BJ (cell line): ENCODE data around the gene C1orf141. TPM values are rescaled to one million over a fixed set of nuclear protein-coding genes. Genes with fewer than 3 reads are reported as not detected.
"Not testable (repeated sequence)": the region's sequence is repeated elsewhere in the genome, so short reads cannot be mapped to it uniquely, and the experiment has no call there.

Source experiments
- CTCF ChIA-PET: fragments of 350-600 bp; formaldehyde crosslinking; extraction: SDS; loops from one replicate; lab custom pipeline; 2021; ENCODE audit warnings: antibody characterized with exemption, inconsistent platforms; lab: Yijun Ruan, JAX
- POLR2A ChIA-PET: fragments of 300-600 bp; sonication (Branson Sonifier 250); formaldehyde crosslinking; extraction: SDS; loops from one replicate; lab custom pipeline; 2021; ENCODE audit warnings: antibody characterized with exemption; lab: Charles Lee
- DNase-seq: peaks from one replicate; pipeline ENCODE4 v3.0.0-alpha.2; 2011; ENCODE audit warnings: low read depth
- H3K27me3 ChIP-seq: 2 replicates; pipeline ENCODE4 v1.6.0; 2011; ENCODE audit warnings: low read length; ENCODE audit not compliant: control insufficient read depth, insufficient read depth
- H3K36me3 ChIP-seq: 2 replicates; pipeline ENCODE4 v1.5.1; 2011; ENCODE audit warnings: low read length; ENCODE audit not compliant: control insufficient read depth, insufficient read depth
- H3K4me3 ChIP-seq: 2 replicates; pipeline ENCODE4 v1.5.1; 2011; ENCODE audit warnings: low read depth, mild to moderate bottlenecking, control low read depth, low read length
- polyA plus RNA-seq: library from polyadenylated mRNA; depleted of rRNA; stranded (reverse); fragments of >200 nt; gene quantifications from 2 replicates; pipeline ENCODE4 v1.2.3, GENCODE V29; 2011
- TF ChIP-seq, protein P1 (sequence below): IDR thresholded peaks from 2 replicates; pipeline ENCODE4 v1.5.1; 2011; ENCODE audit warnings: low read depth, mild to moderate bottlenecking, control low read depth, inconsistent platforms, low read length, moderate library complexity; ENCODE audit not compliant: insufficient read depth

C1orf141 gene
- polyA plus RNA-seq, 1 experiment, result not detected

DNA sequence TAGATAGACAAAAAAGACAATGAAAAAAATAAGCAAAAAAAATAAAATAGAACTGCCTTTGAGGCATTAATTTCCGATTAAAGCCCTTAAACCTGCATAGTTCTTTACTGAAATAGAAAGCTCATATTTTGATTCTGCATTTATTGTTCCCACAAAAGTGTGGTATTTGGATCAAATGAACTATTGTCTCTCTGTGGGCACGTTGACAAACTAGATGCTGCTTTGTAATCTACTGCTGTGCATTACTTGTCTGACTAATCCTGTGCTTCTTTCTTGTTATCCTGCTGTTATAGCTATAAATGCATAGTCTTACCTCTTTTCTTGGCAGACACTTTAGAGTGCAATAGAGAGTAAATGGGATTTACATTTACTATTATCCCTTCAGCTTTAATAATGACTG lies 49.4 kb downstream of the C1orf141 start:
- ChIA-PET CTCF (no interaction called here), POLR2A (no interaction called here)
- no peaks in the 10 kb centered on the region for H3K36me3 ChIP-seq
- no peaks in the 10 kb centered on the region for H3K27me3 ChIP-seq
- H3K4me3 ChIP-seq, result no peak overlapping the region
- no peak for DNase-seq
- TF ChIP-seq, protein P1, sequence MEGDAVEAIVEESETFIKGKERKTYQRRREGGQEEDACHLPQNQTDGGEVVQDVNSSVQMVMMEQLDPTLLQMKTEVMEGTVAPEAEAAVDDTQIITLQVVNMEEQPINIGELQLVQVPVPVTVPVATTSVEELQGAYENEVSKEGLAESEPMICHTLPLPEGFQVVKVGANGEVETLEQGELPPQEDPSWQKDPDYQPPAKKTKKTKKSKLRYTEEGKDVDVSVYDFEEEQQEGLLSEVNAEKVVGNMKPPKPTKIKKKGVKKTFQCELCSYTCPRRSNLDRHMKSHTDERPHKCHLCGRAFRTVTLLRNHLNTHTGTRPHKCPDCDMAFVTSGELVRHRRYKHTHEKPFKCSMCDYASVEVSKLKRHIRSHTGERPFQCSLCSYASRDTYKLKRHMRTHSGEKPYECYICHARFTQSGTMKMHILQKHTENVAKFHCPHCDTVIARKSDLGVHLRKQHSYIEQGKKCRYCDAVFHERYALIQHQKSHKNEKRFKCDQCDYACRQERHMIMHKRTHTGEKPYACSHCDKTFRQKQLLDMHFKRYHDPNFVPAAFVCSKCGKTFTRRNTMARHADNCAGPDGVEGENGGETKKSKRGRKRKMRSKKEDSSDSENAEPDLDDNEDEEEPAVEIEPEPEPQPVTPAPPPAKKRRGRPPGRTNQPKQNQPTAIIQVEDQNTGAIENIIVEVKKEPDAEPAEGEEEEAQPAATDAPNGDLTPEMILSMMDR, result no peak

DNA sequence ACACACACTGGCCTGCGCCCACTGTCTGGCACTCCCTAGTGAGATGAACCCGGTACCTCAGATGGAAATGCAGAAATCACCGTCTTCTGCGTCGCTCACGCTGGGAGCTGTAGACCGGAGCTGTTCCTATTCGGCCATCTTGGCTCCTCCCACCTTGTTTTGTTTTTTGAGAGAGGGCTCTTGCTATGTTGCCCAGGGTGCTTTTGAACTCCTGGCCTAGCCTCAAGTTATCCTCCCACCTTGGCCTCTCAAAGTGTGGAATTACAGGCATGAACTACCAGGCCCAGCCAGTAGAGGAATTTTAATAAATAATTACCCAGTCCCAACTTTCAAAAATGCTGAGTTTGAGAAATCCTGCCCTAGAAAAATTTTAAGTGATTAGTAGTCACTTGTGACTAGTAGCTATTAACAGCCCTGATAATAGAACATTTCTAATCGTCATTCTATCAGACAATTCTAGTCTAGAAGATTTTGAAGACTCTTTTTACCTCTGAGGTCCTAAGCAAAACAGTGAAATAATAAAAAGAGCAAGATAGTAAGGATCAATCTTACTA lies 49.9 kb downstream of the C1orf141 start:
- TF ChIP-seq, protein P1, result no peak
- Histone ChIP-seq H3K36me3 (no peaks in the 10 kb centered on the region), H3K4me3 (no peak overlapping the region), H3K27me3 (no peaks in the 10 kb centered on the region)
- ChIA-PET CTCF (no interaction called here), POLR2A (no interaction called here)
- DNase-seq, result no peak

DNA sequence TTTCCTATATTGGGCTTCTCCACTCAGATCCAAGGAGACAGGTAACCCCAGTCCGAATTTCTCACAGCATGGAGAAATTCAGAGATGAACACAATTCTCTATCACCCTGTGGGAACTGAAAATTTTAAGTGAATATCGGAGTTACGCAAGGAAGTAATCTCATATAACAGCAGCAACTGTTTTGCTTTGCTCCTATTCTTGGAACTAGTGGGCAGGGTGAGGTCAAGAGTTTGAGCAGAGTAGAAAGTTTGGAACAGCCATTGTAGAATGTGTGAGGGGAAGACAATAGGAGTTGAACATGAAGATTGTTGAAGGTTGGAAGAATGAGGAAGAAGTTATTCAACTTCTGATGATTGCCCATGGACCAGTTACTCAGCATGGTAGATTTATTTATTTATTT lies 56.5 kb downstream of the C1orf141 start:
- TF ChIP-seq, protein P1, result no peak
- DNase-seq, result no peak
- ChIA-PET CTCF (no interaction called here), POLR2A (no interaction called here)
- H3K36me3 ChIP-seq, result no peaks in the 10 kb centered on the region
- H3K27me3 ChIP-seq, result 0 out of 2 replicates have a peak, but pooled peaks cover 1% of the 10 kb centered on the region
- H3K4me3 ChIP-seq, result no peak overlapping the region

DNA sequence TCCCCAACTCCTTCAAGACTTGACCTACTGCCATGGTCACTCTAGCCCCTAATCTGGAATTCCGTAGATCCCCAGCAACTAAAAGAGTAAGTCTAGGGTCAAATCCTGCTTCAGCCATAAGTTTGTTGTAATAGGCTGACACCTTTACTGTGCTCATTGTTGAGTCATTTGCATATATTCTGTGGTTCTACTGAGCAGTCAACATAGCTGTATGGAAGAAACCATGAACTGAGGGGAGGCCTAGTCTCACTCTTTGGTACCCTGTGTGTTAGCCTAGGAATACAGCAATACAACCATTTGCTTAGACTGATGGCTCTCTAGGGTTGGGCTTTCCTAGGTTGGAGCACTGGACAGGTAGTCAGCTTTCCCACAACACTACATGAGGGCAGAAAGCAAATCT lies 57.2 kb downstream of the C1orf141 start:
- TF ChIP-seq, protein P1, result no peak
- ChIA-PET CTCF (no interaction called here), POLR2A (no interaction called here)
- H3K27me3 ChIP-seq, result 0 out of 2 replicates have a peak, but pooled peaks cover 1% of the 10 kb centered on the region
- no peak overlapping the region for H3K4me3 ChIP-seq
- DNase-seq, result no peak
- H3K36me3 ChIP-seq, result no peaks in the 10 kb centered on the region

DNA sequence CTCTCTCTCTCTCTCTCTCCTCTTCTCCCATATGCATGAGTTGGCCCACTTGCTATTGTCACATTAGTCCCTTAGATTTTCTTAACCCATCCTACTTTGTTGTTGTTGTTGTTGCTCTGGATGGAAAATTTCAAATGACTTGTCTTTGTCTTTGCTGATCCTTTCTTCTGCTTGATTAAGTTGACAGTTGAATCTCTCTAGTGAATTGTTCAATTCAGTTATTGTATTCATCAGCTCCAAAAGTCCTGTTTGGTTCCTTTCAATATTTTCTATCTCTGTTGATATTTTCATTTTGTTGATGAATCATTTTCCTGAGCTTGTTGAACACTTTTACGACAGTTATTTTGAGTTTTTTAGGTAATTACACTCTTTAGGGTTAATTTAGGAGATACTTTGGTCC lies 62.0 kb downstream of the C1orf141 start:
- ChIA-PET CTCF (interaction anchor here (1.6 kb wide), 1 partner anchor 12 kb away, joined by 3 read pairs; no protein-coding TSS in a partner anchor), POLR2A (no interaction called here)
- no peak overlapping the region for H3K4me3 ChIP-seq
- H3K36me3 ChIP-seq, result no peaks in the 10 kb centered on the region
- TF ChIP-seq, protein P1, result no peak
- no peak for DNase-seq
- peaks cover 3% of the 10 kb centered on the region; the same call in 1 of the 2 replicates for H3K27me3 ChIP-seq

DNA sequence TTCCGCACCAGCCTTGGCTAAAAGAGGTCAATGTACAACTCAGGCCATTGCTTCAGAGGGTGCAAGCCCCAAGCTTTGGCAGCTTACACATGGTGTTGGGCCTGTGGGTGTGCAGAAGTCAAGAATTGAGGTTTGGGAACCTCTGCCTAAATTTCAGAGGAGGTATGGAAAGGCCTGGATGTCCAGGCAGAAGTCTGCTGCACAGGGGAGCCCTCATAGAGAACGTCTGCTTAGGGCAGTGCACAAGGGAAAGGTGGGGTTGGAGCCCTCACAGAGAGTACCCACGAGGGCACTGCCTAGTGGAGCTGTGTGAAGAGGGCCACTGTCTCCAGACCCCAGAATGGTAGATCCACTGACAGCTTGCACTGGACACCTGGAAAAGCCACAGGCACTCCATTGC lies 67.1 kb downstream of the C1orf141 start:
- CTCF ChIA-PET, H3K36me3 ChIP-seq, H3K4me3 ChIP-seq, DNase-seq, POLR2A ChIA-PET, H3K27me3 ChIP-seq: not testable (repeated sequence)
